T-helper 17 cell (primary cell): Measurements from ENCODE around the gene CFAP54. TPM values are rescaled to one million over a fixed set of nuclear protein-coding genes. Genes with fewer than 3 reads are reported as not detected.
A peak's percentile ranks its signal among the peaks of the same experiment; 100 is the strongest.

ENCODE experiments used
- ATAC-seq: fragments of 150-1000 bp; cut with Tn5 transposase; 2 replicates; pipeline ENCODE4 v1.10.0; 2021; ENCODE audit warnings: mild to moderate bottlenecking, moderate library complexity
- DNase-seq, 3 donors: peaks; one replicate each; pipeline versions ENCODE4 v3.0.0 to v3.0.0-alpha.2; 2020 to 2021
- H3K9me3 ChIP-seq: one replicate; pipeline ENCODE4 v1.7.0; 2013; ENCODE audit warnings: low read length, mild to moderate bottlenecking; ENCODE audit not compliant: control insufficient read depth, poor library complexity, severe bottlenecking
- H3K27ac Mint-ChIP-seq: one replicate; pipeline ENCODE4 v1.8.0; 2022; ENCODE audit warnings: mild to moderate bottlenecking, moderate library complexity, mixed read lengths
- H3K27me3 Mint-ChIP-seq: one replicate; pipeline ENCODE4 v1.8.0; 2022; ENCODE audit warnings: mixed read lengths
- H3K36me3 Mint-ChIP-seq: one replicate; pipeline ENCODE4 v1.8.0; 2022; ENCODE audit warnings: low read depth, mixed read lengths
- H3K4me1 Mint-ChIP-seq: one replicate; pipeline ENCODE4 v1.8.0; 2022; ENCODE audit warnings: mild to moderate bottlenecking, mixed read lengths
- H3K4me3 Mint-ChIP-seq: one replicate; pipeline ENCODE4 v1.8.0; 2022; ENCODE audit warnings: mild to moderate bottlenecking, moderate library complexity, mixed read lengths
- total RNA-seq, 4 donors: library from RNA in 2 of 4; stranded (reverse) in 2 of 4; gene quantifications; one replicate each; pipeline ENCODE4 v1.2.3 and lab custom pipeline; 2022 to 2026

CFAP54 gene, protein sequence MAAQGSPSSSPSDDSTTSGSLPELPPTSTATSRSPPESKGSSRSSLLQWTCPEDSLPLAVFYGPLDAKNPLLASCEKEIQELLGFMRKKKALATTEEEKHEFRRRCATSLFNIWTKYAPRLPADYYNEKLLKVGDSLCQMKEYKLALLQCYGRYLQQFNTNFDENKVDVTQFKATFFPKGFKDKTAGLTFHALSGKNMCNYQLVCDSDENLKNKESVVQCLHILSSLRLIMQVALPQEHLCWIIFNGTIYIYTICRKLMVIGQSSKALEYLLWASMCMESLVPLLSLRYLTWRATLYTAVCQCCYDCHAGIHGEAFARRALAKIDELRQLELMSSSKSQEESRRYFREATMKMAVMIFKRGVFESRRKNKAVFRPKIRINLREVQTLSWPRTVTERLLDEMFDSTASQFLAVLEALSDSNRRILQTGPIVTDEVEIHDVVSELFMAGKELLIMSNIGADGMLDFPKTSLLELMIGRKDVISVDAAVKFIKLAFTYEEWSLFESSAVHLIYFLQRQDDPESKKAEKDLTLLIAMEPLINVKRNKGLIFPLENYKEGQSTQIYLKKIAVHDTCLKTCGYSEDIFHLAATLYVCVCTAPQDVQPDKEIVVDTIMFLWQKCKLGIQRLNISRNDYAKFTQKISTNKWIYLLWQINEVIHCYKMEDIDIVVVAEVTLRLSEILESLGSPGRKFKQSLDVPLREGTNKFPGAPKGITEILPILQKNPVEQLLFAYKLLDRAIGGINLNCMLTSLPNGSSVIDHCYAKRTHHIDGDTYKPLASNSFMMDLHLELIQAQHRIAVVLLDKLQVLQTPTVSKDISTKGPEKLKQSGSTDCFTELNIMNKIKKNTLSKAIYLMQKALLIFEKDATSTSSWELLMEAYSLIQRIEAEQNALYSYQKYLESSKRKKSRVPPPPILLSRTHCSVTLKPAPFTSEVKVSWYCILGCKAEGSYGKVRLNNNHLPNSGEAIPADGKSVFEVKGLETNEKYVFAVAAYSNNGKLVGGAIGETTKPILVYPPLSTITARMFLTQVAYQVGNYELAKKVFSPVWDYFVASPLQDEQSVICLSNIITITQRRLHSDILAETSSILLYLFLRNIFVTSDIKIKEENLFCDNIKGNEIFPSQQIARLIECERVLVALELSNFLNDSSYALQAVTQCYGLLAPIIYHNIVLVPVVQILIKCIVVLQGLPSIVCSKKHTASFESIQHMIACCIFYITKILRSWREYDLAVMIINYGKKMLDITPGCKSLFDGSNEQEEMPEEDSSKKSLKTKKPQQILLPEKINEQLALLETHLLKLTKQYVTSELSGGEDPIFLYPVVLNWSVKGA (N-terminal part only)
- total RNA-seq (1 to 10 TPM; 1.2 to 1.3 TPM), total RNA-seq (lab: John Stamatoyannopoulos, UW) (2.1 to 7.0 reads per million in 2 donors)

- no peaks in the 10 kb centered on the region for H3K9me3 ChIP-seq
- Mint-ChIP-seq H3K4me3 (peak within 1 kb of the TSS; percentile 94), H3K27ac (peak within 1 kb of the TSS; percentile 99), H3K27me3 (peaks cover 5% of the 10 kb centered on the region), H3K4me1 (peaks cover 23% of the 10 kb centered on the region), H3K36me3 (peaks cover 4% of the 10 kb centered on the region)
- peak; percentile 90 to 96 (median 91) for DNase-seq
- peak; percentile 87 for ATAC-seq
Measured at GRCh38 chr12:96489392-96490056, at the start of gene CFAP54. Gene CFAP54 (plus strand): TSS chr12:96489577. CDS start chr12:96489610, 33 bp downstream.

DNA sequence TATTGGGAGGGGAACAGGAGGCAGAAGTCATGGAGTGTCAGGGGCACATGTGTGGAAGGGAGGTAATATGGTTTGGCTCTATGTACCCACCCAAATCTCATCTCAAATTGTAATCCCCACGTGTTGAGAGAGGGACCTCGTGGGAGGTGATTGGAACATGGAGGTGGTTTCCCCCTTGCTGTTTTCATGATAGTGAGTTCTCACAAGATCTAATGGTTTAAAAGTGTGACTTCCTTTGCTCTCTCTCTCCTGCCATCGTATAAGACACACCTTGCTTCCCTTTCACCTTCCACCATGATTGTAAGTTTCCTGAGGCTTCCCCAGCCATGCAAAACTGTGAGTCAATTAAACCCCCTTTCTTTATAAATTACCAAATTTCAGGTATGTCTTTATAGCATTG is 47.6 kb upstream of the CFAP54 start:
- peaks cover 25% of the 10 kb centered on the region for H3K4me1 Mint-ChIP-seq
- ATAC-seq (no peak), DNase-seq (no peak)
- H3K27ac Mint-ChIP-seq, result peak overlapping the region; percentile 99
- no peaks in the 10 kb centered on the region for H3K36me3 Mint-ChIP-seq
- no peak overlapping the region for H3K4me3 Mint-ChIP-seq
- H3K27me3 Mint-ChIP-seq, result no peaks in the 10 kb centered on the region
- no peaks in the 10 kb centered on the region for H3K9me3 ChIP-seq

- Mint-ChIP-seq H3K4me3 (no peak overlapping the region), H3K4me1 (peaks cover 22% of the 10 kb centered on the region), H3K27me3 (no peaks in the 10 kb centered on the region), H3K27ac (peak overlapping the region; percentile 99), H3K36me3 (no peaks in the 10 kb centered on the region)
- H3K9me3 ChIP-seq, result no peaks in the 10 kb centered on the region
- ATAC-seq, result no peak
- no peak for DNase-seq
Measured at GRCh38 chr12:96442906-96443305, 46.5 kb upstream of the CFAP54 start.

DNA sequence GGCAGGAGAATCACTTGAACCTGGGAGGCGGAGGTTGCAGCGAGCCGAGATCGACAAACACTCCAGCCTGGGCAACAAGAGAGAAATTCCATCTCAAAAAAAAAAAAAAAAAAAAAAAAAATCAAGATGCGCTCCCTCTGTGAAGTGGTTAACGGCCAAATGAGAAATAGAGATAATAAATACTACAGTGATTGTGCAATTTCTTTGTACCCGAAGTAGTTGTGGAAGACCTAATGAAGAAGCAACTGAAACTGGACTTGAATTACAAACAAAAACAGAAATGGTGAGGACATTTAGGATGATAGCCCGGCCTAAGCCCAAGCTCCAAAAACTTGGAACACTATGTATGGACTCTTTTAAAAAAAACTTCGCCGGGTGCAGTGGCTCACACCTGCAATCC is 45.0 kb upstream of the CFAP54 start:
- Mint-ChIP-seq H3K36me3 (no peaks in the 10 kb centered on the region), H3K27ac (peak overlapping the region; percentile 99), H3K27me3 (no peaks in the 10 kb centered on the region), H3K4me1 (peaks cover 20% of the 10 kb centered on the region), H3K4me3 (no peak overlapping the region)
- no peak for DNase-seq
- H3K9me3 ChIP-seq, result no peaks in the 10 kb centered on the region
- no peak for ATAC-seq

GRCh38 chr12:96445691-96446583 is 43.4 kb upstream of the CFAP54 start:
- DNase-seq (peak in 2 of 3 donors; percentile 31 to 33), ATAC-seq (peak; percentile 97)
- peaks cover 20% of the 10 kb centered on the region for H3K4me1 Mint-ChIP-seq
- H3K4me3 Mint-ChIP-seq, result peak overlapping the region; percentile 43
- peak overlapping the region; percentile 99 for H3K27ac Mint-ChIP-seq
- H3K9me3 ChIP-seq, result no peaks in the 10 kb centered on the region
- H3K36me3 Mint-ChIP-seq, result no peaks in the 10 kb centered on the region
- H3K27me3 Mint-ChIP-seq, result no peaks in the 10 kb centered on the region

DNA sequence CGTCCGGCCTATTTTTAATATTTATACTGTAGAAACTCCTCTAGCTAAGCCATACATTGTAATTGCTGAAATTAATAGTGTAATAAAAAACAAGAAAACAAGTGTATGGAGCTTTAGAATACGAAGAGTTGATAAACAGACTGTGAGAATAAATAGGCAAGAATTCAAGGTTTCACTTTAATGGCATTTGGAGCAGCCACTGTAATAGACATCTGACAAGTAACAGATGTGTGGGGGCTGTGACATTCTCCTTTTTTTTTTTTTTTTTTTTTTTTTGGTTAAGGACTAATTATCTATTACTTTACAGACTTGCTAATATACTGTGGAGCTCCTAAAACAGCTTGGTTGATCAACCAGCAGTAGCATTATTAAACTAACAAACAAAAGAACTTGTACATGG is 42.1 kb upstream of the CFAP54 start:
- H3K27ac Mint-ChIP-seq, result peak overlapping the region; percentile 99
- DNase-seq, result no peak
- no peaks in the 10 kb centered on the region for H3K36me3 Mint-ChIP-seq
- no peaks in the 10 kb centered on the region for H3K9me3 ChIP-seq
- ATAC-seq, result no peak
- H3K27me3 Mint-ChIP-seq, result no peaks in the 10 kb centered on the region
- peaks cover 20% of the 10 kb centered on the region for H3K4me1 Mint-ChIP-seq
- H3K4me3 Mint-ChIP-seq, result no peak overlapping the region

DNA sequence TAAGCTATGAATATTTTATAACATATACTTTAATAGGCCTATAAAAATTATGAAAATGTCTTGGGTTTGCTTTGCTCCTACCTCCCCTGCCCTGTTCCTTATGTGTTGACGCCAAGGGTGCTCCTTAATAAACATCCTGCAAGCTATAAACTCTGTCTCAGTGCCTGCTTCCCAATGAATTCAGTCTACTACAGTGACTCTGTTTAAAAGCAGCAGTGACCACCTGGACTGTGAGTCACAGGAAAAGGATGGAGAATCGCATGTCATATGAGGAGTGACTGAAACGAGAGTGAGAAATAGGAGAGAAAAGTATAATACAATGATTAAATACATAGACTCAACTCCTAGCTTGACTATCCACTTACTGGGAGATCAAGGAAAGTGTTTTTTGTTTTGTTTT is 41.1 kb upstream of the CFAP54 start:
- no peaks in the 10 kb centered on the region for H3K9me3 ChIP-seq
- DNase-seq (no peak), ATAC-seq (no peak)
- no peak overlapping the region for H3K4me3 Mint-ChIP-seq
- peak overlapping the region; percentile 99 for H3K27ac Mint-ChIP-seq
- H3K4me1 Mint-ChIP-seq, result peaks cover 23% of the 10 kb centered on the region
- no peaks in the 10 kb centered on the region for H3K36me3 Mint-ChIP-seq
- H3K27me3 Mint-ChIP-seq, result no peaks in the 10 kb centered on the region

DNA sequence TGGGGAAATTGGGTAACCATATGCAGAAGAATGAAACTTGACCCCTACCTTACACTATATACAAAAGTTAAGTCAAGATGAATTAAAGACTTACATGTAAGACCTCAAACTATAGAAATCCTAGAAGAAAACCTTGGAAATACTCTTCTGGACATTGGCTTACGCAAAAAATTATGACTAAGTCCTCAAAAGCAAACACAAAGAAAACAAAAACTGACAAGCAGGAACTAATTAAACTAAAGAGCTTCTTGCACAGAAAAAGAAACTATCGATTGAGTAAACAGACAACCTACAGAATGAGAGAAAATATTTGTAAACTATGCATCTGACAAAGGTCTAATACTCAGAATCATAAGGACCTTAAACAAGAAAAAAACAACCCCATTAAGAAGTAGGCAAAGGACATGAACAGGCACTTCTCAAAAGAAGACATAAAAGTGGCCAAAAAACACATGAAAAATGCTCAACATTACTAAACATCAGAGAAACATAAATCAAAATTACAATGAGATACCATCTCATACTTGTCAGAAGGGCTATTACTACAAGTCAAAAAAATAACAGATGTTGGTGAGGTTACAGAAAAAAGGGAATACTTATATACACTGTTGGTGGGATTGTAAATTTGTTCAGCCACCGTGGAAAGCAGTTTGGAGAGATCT is 37.0 kb upstream of the CFAP54 start:
- H3K27me3 Mint-ChIP-seq, result no peaks in the 10 kb centered on the region
- H3K9me3 ChIP-seq, result no peaks in the 10 kb centered on the region
- no peak overlapping the region for H3K4me3 Mint-ChIP-seq
- H3K27ac Mint-ChIP-seq, result no peak overlapping the region
- H3K4me1 Mint-ChIP-seq, result peaks cover 10% of the 10 kb centered on the region
- no peaks in the 10 kb centered on the region for H3K36me3 Mint-ChIP-seq
- ATAC-seq (no peak), DNase-seq (no peak)

DNA sequence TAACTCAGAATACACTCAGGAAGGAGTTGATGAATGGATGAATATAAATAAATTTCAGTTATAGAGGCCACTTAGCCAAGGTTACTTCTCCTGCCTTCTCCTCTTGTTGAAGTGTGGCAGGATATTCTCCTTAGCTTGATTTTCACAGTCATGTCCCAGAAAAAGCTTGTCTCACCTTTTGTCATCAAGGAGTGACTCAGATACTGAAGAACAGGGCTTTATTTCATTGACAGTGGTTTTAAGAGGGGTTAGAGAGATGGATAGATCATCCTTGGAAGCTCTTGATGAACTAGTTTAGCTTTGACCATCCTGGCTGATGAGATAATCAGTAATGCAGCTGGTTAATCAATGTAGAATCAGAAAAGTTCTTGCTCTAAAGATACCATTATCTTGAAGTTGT is 35.0 kb upstream of the CFAP54 start:
- no peaks in the 10 kb centered on the region for H3K9me3 ChIP-seq
- Mint-ChIP-seq H3K4me3 (no peak overlapping the region), H3K4me1 (peaks cover 7% of the 10 kb centered on the region), H3K27ac (no peak overlapping the region), H3K36me3 (no peaks in the 10 kb centered on the region), H3K27me3 (no peaks in the 10 kb centered on the region)
- DNase-seq, result no peak
- no peak for ATAC-seq

DNA sequence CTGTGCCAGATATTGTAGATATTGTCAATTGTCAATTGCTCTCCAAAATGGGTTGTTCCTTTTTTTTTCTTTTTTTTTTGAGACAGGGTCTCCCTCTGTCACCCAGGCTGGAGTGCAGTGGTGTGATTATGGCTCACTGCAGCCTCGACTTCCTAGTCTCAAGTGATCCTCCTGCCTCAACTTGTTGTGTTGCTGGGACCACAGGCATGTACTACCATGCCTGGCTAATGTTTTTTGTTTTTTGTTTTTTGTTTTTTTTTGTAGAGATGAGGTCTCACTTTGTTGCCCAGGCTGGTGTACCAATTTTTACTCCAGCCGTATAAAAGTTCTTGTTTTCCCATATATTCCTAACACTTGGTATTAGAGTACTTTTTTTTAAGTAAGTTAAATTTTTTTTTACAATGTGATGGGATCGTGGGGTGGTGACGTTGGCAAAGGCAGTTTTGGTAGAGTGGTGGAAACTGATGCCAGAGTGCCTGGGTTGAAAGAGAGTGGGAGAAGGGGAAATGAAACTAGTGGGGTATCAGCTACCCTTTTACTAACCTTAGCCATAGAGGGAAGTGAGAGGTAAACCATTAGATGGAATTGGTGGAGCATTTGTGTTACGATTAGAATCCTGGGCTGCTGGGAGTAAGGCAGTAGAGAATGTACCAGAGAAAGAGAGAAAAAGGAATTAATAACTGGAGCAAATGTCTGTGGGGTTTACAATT is 33.0 kb upstream of the CFAP54 start:
- peak; percentile 39 for ATAC-seq
- H3K4me1 Mint-ChIP-seq, result peaks cover 7% of the 10 kb centered on the region
- H3K36me3 Mint-ChIP-seq, result no peaks in the 10 kb centered on the region
- H3K4me3 Mint-ChIP-seq, result no peak overlapping the region
- DNase-seq, result no peak
- no peaks in the 10 kb centered on the region for H3K9me3 ChIP-seq
- peak overlapping the region; percentile 81 for H3K27ac Mint-ChIP-seq
- H3K27me3 Mint-ChIP-seq, result no peaks in the 10 kb centered on the region
